Measurements from ENCODE around the gene RNPEP.
"Not testable (repeated sequence)": the region's sequence is repeated elsewhere in the genome, so short reads cannot be mapped to it uniquely, and the experiment has no call there.

The RNPEP gene, protein sequence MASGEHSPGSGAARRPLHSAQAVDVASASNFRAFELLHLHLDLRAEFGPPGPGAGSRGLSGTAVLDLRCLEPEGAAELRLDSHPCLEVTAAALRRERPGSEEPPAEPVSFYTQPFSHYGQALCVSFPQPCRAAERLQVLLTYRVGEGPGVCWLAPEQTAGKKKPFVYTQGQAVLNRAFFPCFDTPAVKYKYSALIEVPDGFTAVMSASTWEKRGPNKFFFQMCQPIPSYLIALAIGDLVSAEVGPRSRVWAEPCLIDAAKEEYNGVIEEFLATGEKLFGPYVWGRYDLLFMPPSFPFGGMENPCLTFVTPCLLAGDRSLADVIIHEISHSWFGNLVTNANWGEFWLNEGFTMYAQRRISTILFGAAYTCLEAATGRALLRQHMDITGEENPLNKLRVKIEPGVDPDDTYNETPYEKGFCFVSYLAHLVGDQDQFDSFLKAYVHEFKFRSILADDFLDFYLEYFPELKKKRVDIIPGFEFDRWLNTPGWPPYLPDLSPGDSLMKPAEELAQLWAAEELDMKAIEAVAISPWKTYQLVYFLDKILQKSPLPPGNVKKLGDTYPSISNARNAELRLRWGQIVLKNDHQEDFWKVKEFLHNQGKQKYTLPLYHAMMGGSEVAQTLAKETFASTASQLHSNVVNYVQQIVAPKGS

DNA sequence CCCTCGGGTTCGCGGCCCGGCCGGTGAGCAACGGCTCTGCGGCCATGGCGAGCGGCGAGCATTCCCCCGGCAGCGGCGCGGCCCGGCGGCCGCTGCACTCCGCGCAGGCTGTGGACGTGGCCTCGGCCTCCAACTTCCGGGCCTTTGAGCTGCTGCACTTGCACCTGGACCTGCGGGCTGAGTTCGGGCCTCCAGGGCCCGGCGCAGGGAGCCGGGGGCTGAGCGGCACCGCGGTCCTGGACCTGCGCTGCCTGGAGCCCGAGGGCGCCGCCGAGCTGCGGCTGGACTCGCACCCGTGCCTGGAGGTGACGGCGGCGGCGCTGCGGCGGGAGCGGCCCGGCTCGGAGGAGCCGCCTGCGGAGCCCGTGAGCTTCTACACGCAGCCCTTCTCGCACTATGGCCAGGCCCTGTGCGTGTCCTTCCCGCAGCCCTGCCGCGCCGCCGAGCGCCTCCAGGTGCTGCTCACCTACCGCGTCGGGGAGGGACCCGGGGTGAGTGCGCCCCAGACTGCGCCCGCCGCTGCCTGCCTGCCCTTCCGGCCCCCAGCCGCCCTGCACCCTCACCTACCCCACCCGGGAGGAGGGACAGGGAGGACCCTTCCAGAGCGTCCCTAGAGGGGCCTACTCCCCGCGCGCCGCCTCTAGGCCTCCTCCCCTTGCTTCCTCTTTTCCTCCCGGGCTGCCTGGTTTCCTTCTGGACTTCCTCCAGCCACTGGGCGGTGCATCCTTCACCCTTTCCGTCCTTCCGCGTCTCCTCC lies at the start of gene RNPEP:
TSS of gene RNPEP (plus strand) at position 26 of the 757 bp plus-strand sequence. CDS start at position 45, 19 bp downstream.
- Histone ChIP-seq H3K9me3 (ENCODE audit: control insufficient read depth, insufficient read depth, low read length) (no peaks in the 10 kb centered on the region), H3K4me1 (ENCODE audit: control insufficient read depth, insufficient read depth, low read length) (no peaks in the 10 kb centered on the region), H3K4me3 (ENCODE audit: low read length) (peak within 1 kb of the TSS; percentile 74), H3K27ac (ENCODE audit: low read length) (no peak within 1 kb of the TSS), H3K27me3 (ENCODE audit: control insufficient read depth, insufficient read depth, low read length) (no peaks in the 10 kb centered on the region), H3K36me3 (ENCODE audit: control insufficient read depth, insufficient read depth, low read length) (no peaks in the 10 kb centered on the region)
- WGBS (ENCODE audit: insufficient coverage, insufficient read length) = no CpG with 5 or more reads among the region's 80 CpGs
- DNase-seq (ENCODE audit: low read depth, low spot score) = peak; percentile 43

DNA sequence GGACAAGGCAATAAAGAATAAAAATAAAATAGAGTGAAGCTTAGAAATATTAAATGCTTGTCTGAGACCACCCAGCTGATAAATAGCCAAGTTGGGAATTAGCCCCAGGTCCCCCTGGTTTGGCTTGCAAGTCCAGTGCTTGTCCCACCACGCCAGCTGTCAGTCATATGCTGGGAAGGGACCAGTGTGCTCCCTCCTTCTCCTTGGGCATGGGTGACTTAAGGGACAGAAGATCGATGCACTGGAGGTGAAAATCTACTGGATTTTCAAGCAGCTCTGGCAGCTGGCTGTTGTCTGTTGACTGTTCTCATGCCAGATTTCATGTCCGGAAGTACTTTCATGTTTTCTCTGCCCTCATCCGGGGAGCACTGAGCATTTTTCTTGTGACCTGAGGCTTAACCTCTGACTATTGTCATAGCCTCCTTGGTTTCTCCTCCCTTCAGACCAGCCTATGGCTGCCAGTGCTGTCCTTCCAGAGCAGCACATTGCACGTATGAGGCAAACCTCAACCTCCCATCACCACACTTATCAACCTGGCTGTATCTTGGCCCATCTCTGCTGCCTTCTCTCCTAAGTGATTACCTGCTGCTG lies 48.5 kb upstream of the RNPEP start:
- no CpG with 5 or more reads among the region's 5 CpGs for WGBS (ENCODE audit: insufficient coverage, insufficient read length)
- Histone ChIP-seq H3K4me3 (ENCODE audit: low read length) (no peak overlapping the region), H3K9me3 (ENCODE audit: control insufficient read depth, insufficient read depth, low read length) (no peaks in the 10 kb centered on the region), H3K4me1 (ENCODE audit: control insufficient read depth, insufficient read depth, low read length) (0 out of 2 replicates have a peak, but pooled peaks cover 2% of the 10 kb centered on the region), H3K36me3 (ENCODE audit: control insufficient read depth, insufficient read depth, low read length) (no peaks in the 10 kb centered on the region), H3K27ac (ENCODE audit: low read length) (no peak overlapping the region), H3K27me3 (ENCODE audit: control insufficient read depth, insufficient read depth, low read length) (no peaks in the 10 kb centered on the region)
- DNase-seq (ENCODE audit: low read depth, low spot score) = no peak

DNA sequence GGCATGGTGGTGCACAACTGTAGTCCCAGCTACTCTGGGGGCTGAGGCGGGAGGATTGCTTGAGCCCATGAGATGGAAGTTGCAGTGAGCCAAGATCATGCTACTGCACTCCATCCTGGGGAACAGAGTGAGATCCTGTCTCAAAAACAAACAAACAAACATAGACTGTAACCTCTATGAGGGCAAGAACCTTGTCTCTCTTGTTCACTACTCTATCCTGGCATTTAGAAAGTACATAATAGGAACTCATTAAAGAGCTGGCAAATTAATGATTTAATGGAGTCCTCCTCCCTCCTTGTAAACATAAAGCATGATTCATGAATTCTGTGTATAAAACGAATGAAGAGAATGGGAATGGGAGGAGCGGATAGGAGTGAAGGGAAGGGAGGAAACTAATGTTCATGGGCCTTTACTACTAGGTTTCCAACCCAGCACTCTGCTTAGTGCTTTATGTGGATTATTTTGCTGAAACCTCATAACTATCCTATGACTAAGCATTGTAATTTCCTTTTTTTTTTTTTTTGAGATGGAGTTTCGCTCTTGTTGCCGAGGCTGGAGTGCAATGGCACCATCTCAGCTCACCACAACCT lies 44.7 kb upstream of the RNPEP start:
- H3K27ac ChIP-seq (ENCODE audit: low read length) = no peak overlapping the region
- H3K27me3 ChIP-seq (ENCODE audit: control insufficient read depth, insufficient read depth, low read length) = no peaks in the 10 kb centered on the region
- H3K36me3 ChIP-seq (ENCODE audit: control insufficient read depth, insufficient read depth, low read length) = no peaks in the 10 kb centered on the region
- H3K4me3 ChIP-seq (ENCODE audit: low read length) = no peak overlapping the region
- H3K4me1 ChIP-seq (ENCODE audit: control insufficient read depth, insufficient read depth, low read length) = peaks cover 5% of the 10 kb centered on the region; the same call in 1 of the 2 replicates
- 100% methylated on average over 2 of the region's 5 CpGs for WGBS (ENCODE audit: insufficient coverage, insufficient read length)
- DNase-seq (ENCODE audit: low read depth, low spot score) = no peak
- no peaks in the 10 kb centered on the region for H3K9me3 ChIP-seq (ENCODE audit: control insufficient read depth, insufficient read depth, low read length)

DNA sequence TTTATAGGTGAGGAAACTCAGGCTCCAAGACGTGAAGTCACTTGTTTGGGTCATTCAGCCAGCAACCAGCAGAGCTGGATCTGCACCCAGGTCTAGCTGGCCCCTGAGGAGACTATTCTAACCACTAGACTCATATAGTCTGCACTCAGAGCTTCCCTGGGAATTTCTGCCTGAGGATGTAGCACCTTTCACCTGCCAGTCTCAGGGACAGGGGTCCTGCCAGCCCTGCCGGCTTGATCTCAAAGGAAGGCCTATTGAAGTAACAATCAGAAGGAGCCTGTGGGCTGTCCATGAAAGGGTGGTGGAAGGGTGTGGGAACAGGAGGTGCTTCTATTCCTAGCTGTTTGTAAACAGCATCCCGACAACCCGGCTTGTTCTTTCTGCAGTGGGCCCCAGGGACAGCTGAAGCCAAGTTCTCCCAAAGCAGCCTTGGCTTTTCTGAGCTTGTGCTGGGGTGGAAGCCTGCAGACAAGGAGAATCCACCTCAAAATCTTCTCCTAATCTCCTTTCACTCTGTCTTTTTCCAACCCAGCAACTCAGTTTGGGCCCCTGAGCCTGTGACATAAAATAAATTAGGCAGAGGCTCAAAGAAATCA lies 43.9 kb upstream of the RNPEP start:
- Histone ChIP-seq H3K27me3 (ENCODE audit: control insufficient read depth, insufficient read depth, low read length) (no peaks in the 10 kb centered on the region), H3K27ac (ENCODE audit: low read length) (no peak overlapping the region), H3K4me3 (ENCODE audit: low read length) (no peak overlapping the region), H3K36me3 (ENCODE audit: control insufficient read depth, insufficient read depth, low read length) (no peaks in the 10 kb centered on the region), H3K4me1 (ENCODE audit: control insufficient read depth, insufficient read depth, low read length) (peaks cover 5% of the 10 kb centered on the region; the same call in 1 of the 2 replicates), H3K9me3 (ENCODE audit: control insufficient read depth, insufficient read depth, low read length) (no peaks in the 10 kb centered on the region)
- no CpG with 5 or more reads among the region's 4 CpGs for WGBS (ENCODE audit: insufficient coverage, insufficient read length)
- no peak for DNase-seq (ENCODE audit: low read depth, low spot score)

DNA sequence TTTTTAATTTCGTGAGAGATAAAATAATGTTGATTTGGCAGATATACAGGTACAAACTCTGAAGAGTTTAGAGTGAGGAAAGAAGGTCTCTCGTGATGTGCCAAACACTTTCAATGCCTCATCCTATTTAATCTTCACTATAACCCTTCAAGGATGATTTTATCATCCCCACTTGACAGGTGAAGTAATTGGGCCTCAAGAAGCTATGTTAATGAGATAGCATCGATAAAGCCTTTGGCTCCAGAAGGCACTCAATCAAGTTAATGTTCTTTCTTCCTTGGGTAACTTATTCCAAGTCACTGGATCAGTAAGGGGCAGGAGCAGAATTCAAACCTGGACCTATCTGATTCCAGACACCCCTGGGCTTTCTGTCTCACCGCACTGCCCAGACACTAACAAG lies 43.3 kb upstream of the RNPEP start:
- no CpG with 5 or more reads among the region's 4 CpGs for WGBS (ENCODE audit: insufficient coverage, insufficient read length)
- peaks cover 3% of the 10 kb centered on the region; the same call in 1 of the 2 replicates for H3K4me1 ChIP-seq (ENCODE audit: control insufficient read depth, insufficient read depth, low read length)
- no peaks in the 10 kb centered on the region for H3K9me3 ChIP-seq (ENCODE audit: control insufficient read depth, insufficient read depth, low read length)
- H3K36me3 ChIP-seq (ENCODE audit: control insufficient read depth, insufficient read depth, low read length) = no peaks in the 10 kb centered on the region
- no peaks in the 10 kb centered on the region for H3K27me3 ChIP-seq (ENCODE audit: control insufficient read depth, insufficient read depth, low read length)
- no peak for DNase-seq (ENCODE audit: low read depth, low spot score)
- H3K4me3 ChIP-seq (ENCODE audit: low read length) = no peak overlapping the region
- H3K27ac ChIP-seq (ENCODE audit: low read length) = no peak overlapping the region

DNA sequence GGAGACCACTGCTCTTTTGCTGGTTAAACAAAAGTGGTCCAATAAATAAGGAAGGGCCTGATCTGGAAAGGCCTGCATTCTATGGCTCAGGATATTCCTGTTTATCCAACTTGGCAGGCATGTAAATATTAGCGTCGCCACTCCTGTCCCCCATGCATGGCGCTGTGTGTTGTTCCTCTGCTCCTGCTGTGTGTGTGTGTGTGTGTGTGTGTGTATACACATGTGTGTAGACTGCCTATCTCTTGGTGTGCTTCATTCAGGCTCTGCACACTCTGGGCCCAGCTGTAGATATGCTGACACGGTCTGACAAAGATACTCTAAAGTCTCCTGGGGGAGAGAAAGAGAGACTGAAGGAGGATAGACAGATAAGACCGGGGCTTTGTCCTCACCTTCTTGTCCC lies 42.9 kb upstream of the RNPEP start:
- Histone ChIP-seq H3K36me3 (ENCODE audit: control insufficient read depth, insufficient read depth, low read length) (no peaks in the 10 kb centered on the region), H3K4me1 (ENCODE audit: control insufficient read depth, insufficient read depth, low read length) (peaks cover 3% of the 10 kb centered on the region; the same call in 1 of the 2 replicates), H3K9me3 (ENCODE audit: control insufficient read depth, insufficient read depth, low read length) (no peaks in the 10 kb centered on the region), H3K27me3 (ENCODE audit: control insufficient read depth, insufficient read depth, low read length) (no peaks in the 10 kb centered on the region), H3K27ac (ENCODE audit: low read length) (no peak overlapping the region), H3K4me3 (ENCODE audit: low read length) (no peak overlapping the region)
- DNase-seq (ENCODE audit: low read depth, low spot score) = no peak
- no CpG with 5 or more reads among the region's 5 CpGs for WGBS (ENCODE audit: insufficient coverage, insufficient read length)

DNA sequence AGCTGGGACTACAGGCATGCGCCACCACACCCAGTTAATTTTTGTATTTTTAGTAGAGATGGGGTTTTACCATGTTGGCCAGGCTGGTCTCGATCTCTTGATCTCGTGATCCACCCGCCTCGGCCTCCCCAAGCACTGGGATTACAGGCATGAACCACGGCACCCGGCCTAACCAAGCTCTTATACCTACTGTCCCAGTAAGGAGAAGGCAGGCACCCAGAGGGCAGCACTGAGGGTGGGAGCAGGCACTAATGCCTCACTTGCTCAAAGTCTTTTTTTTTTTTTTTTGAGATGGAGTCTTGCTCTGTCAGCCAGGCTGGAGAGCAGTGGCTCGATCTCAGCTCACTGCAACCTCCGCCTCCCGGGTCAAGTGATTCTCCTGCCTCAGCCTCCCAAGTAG lies 42.1 kb upstream of the RNPEP start:
- H3K4me3 ChIP-seq (ENCODE audit: low read length); DNase-seq (ENCODE audit: low read depth, low spot score); H3K27me3 ChIP-seq (ENCODE audit: control insufficient read depth, insufficient read depth, low read length); H3K36me3 ChIP-seq (ENCODE audit: control insufficient read depth, insufficient read depth, low read length); H3K27ac ChIP-seq (ENCODE audit: low read length); H3K9me3 ChIP-seq (ENCODE audit: control insufficient read depth, insufficient read depth, low read length); H3K4me1 ChIP-seq (ENCODE audit: control insufficient read depth, insufficient read depth, low read length): not testable (repeated sequence)
- no CpG with 5 or more reads among the region's 10 CpGs for WGBS (ENCODE audit: insufficient coverage, insufficient read length)

DNA sequence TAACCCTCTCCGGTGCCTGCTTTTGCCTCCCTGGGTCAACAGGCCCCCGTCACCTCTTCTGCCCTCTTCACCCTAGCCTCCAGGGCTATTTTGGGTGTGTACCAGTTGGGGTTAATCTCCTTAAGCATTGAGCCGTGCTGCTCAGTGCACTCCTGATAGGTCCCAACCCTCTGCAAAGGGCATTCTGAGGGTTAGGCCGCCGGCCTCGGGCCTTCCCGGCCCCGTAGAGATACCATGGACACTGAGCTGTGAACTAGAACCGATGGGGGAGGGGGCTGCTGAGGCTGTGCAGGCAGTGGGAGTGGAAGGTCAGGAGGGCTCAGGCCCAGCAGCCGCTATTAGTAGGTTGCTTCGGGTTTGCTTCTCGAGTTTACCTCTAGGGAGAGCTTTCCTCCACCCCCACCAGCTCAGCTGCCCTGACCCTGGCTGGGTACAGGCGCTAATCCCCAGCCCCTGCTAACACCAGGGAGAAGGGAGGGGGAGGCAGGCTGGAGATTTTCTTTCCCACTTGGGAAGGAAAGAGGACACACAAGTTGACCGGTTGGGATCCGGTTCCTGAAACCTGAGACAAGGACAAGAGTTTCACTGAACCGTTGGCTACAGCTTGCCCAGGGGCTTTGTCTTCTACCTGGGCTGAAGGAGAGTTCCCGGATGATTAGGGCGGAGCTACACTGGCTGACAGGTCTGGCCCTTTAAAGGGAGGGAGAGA lies 40.9 kb upstream of the RNPEP start:
- DNase-seq (ENCODE audit: low read depth, low spot score) = peak; percentile 97
- H3K4me3 ChIP-seq (ENCODE audit: low read length) = peak overlapping the region; percentile 1; the same call in 1 of the 2 replicates
- H3K27me3 ChIP-seq (ENCODE audit: control insufficient read depth, insufficient read depth, low read length) = no peaks in the 10 kb centered on the region
- no peaks in the 10 kb centered on the region for H3K9me3 ChIP-seq (ENCODE audit: control insufficient read depth, insufficient read depth, low read length)
- peak overlapping the region; percentile 18 for H3K27ac ChIP-seq (ENCODE audit: low read length)
- H3K4me1 ChIP-seq (ENCODE audit: control insufficient read depth, insufficient read depth, low read length) = peaks cover 3% of the 10 kb centered on the region; the same call in 1 of the 2 replicates
- no CpG with 5 or more reads among the region's 18 CpGs for WGBS (ENCODE audit: insufficient coverage, insufficient read length)
- no peaks in the 10 kb centered on the region for H3K36me3 ChIP-seq (ENCODE audit: control insufficient read depth, insufficient read depth, low read length)

DNA sequence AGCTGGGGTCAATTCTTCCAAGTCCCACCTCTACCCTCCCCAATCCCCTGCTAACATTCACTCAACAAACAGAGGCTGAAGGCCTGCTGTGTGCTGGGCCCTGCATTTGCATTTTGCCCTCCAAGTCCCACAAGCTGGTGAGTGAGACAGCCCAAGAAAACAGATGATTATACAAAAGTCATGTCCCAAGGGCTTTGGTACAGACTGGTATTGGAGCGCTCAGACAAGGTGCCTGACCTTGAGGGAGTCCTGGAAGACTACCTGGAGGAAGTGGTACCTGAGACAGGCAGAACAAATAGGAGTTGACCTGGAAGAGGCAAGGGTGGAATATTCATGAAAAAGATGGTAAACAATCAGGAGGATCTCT lies 40.3 kb upstream of the RNPEP start:
- no peaks in the 10 kb centered on the region for H3K9me3 ChIP-seq (ENCODE audit: control insufficient read depth, insufficient read depth, low read length)
- no peaks in the 10 kb centered on the region for H3K36me3 ChIP-seq (ENCODE audit: control insufficient read depth, insufficient read depth, low read length)
- no peak overlapping the region for H3K27ac ChIP-seq (ENCODE audit: low read length)
- H3K27me3 ChIP-seq (ENCODE audit: control insufficient read depth, insufficient read depth, low read length) = peaks cover 3% of the 10 kb centered on the region; the same call in 1 of the 2 replicates
- DNase-seq (ENCODE audit: low read depth, low spot score) = no peak
- peaks cover 3% of the 10 kb centered on the region; the same call in 1 of the 2 replicates for H3K4me1 ChIP-seq (ENCODE audit: control insufficient read depth, insufficient read depth, low read length)
- no peak overlapping the region for H3K4me3 ChIP-seq (ENCODE audit: low read length)
- no CpG with 5 or more reads among the region's 1 CpG for WGBS (ENCODE audit: insufficient coverage, insufficient read length)
